22Rv1 (cell line): ENCODE data around the gene SCAP.
"Not testable (repeated sequence)": the region's sequence is repeated elsewhere in the genome, so short reads cannot be mapped to it uniquely, and the experiment has no call there.

Experiments used
- H3K27ac ChIP-seq: fragments of 450-650 bp; 2 replicates; pipeline ENCODE4 v1.5.1; 2017
- CTCF ChIP-seq: fragments of 450-650 bp; IDR thresholded peaks from 2 replicates; pipeline ENCODE4 v1.5.1; 2017; ENCODE audit warnings: mild to moderate bottlenecking
- ZFX ChIP-seq: fragments of 450-650 bp; IDR thresholded peaks from 2 replicates; pipeline ENCODE4 v1.6.1; 2017; ENCODE audit warnings: antibody characterized with exemption, borderline replicate concordance

SCAP gene

DNA sequence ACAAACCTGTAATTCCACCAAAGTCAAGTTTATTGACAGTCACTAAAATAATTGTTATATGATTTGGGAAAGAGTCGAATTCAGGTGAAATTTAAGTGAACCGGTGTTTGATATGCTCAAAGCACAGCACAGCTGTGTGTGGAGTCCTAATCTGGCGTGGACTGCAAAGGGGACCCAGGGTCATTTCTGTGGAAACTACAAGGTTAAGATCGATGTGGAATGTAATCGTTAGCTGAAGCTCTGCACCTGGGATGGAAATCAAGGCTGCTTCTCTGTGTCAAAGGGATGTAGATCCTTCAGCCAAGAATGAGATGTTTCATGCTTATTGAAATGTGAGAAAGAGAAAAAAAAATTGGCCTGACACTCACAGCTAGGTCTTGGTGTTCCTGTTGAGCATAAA is 39.4 kb upstream of the SCAP start:
- no peak overlapping the region for H3K27ac ChIP-seq
- TF ChIP-seq ZFX (no peak), CTCF (no peak)

DNA sequence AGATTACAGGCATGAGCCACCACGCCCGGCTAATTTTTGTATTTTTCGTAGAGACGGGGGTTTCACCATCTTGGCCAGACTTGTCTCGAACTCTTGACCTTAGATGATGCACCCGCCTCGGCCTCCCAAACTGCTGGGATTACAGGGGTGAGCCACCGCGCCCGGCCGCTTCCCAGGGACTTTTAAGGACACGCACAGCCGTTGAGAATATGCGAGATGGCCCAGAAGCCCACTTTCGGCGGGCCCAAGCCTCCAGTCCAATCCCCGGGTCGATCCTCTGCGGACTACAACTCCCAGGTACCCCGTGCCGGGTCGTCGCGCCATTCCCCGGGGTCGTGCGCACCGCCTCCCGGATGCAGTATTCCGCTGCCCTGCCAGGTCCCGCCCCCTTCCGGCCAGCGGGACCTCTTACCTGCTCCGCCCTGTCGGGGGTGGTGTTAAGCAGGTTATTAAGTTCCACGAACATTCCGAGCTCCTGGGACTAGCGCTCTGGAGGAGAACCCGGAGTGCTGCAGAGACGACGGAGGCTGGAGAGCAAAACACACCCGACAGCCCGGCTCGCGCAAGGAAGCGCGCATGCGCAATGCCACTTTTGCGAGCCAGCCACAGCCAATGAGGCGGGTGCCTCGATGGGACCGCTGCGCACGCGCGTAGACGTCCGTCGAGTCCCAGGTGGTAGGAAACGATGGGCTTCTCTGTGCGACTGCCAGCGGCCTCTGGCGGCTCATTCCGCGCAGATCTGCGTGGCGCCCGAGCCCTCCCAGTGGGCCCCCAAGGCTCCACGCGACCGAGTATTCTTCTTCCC is 37.6 kb upstream of the SCAP start, which contains the start of gene ELP6:
ELP6 (minus strand) TSS at position 588 of the 805 bp plus-strand sequence; CDS start at position 466, 122 bp downstream.
- no peak for TF ChIP-seq ZFX
- peak; percentile 67 for TF ChIP-seq CTCF
- peak within 1 kb of the TSS; percentile 98 for H3K27ac ChIP-seq

DNA sequence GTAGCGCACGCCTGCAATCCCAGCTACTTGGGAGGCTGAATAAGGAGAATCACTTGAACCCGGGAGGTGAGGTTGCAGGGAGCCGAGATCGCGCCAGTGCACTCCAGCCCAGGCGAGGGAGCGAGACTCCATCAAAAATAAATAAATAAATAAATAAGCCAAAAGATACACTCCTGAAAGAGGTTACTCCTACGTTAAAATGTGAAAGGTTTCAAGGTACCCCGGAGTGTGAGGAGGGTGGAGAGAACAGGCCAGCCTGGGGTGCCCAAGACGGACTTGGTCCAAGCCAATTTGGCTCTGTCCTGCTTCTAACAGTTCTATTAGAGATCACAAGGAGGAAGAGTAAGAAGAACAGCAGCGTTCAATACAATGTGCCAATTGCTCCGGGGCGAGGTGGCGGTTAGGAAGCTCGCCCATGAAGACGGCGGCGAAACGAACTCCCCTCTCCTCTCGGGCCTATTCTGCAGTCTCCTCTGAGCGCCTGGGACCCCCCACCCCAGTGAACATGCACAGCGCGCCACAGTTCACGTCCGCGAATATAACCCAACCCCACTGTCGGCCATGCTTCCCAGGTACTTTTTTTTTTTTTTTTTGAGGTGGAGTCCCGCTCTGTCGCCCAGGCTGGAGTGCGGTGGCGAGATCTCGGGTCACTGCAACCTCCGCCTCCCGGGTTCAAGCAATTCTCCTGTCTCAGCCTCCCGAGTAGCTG is 36.8 kb upstream of the SCAP start:
- peak overlapping the region; percentile 98 for H3K27ac ChIP-seq
- TF ChIP-seq ZFX (no peak), CTCF (no peak)

DNA sequence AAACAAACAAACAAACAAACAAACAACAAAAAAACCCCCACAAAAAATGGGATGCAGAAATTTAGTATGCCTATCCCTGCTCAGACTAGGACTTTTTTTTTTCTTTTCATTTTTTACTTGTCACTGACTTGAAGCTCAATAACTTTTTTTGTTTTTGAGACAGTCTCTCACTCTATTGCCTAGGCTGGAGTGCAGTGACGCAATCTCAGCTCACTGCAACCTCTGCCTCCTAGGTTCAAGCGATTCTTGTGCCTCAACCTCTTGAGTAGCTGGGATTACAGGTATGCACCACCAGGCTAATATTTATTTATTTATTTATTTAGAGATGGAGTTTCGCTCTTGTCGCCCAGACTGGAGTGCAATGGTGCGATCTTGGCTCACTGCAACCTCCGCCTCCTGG is 29.5 kb upstream of the SCAP start:
- not testable (repeated sequence) for H3K27ac ChIP-seq

DNA sequence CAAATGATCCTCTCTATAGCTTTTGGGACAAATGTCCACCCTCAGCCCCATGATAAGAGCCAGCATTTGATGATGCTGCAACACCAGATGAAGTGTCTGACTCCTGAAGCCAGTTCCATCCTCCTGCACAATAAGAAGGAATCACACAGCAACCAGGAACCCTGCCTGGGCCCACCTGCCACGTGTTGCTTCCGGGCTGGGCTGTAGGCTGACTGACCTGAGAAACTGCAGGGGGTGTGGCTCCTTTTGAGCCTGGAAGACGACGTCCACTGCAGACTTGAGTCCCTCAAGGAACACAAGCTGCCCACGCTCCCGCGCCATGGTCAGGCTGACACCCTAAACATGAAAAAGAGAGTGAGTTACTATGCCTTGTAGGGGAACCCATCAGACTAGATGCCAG is 28.4 kb upstream of the SCAP start:
- H3K27ac ChIP-seq, result no peak overlapping the region
- no peak for TF ChIP-seq CTCF
- TF ChIP-seq ZFX, result no peak

DNA sequence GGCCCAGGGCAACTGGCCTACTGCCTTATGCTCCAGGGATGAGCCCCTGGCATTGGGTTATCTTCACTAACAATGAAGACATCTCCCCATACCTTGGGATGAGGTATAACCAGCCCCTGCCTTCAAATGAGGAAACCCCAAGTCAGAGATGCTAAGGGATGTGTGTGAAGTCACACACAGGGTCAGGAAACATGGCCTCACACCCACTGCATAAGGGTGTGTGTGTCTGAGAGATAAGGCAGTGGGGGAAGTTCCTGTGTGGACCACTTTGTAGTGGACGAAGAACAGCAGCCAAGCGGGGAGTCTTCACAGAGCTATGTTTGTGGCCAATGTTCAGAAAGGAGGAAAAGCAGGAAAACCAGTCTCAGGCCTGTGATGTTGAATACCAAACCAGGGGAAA is 27.3 kb upstream of the SCAP start:
- TF ChIP-seq CTCF, result no peak
- no peak for TF ChIP-seq ZFX
- no peak overlapping the region for H3K27ac ChIP-seq

DNA sequence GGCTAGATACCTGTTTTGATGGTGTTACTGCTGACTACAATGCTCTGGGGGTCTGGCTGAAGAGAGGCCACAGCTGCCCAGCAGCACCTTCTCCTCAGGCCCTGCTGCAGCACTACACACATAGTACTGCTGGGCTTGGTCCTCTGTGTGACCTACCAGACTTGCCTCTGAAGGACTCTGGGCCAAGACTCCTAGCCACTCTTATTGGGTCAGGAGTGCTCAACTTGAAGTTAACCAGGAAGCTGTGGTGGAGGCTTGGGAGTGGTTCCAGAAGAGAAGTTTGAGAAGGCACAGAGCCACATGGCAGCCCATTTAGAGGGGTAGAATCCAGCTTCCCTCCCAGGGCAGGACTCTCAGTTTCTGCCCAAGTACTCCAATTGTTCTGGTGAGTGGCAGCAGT is 21.2 kb upstream of the SCAP start:
- H3K27ac ChIP-seq, result no peak overlapping the region
- TF ChIP-seq CTCF (no peak), ZFX (no peak)
